Brain microvascular endothelial cell (primary cell): Measurements from ENCODE around the gene TRABD2B.

Experiments used
- DNase-seq: peaks from one replicate; pipeline ENCODE4 v3.0.0-alpha.2; 2020
- H3K27ac ChIP-seq: fragments of 250-450 bp; sonication (Bioruptor Pico); 2 replicates; pipeline ENCODE4 v1.5.1; 2020; ENCODE audit warnings: mild to moderate bottlenecking, moderate library complexity
- H3K27me3 ChIP-seq: fragments of 250-450 bp; sonication (Bioruptor Pico); replicated peaks from 2 replicates; pipeline ENCODE4 v1.5.1; 2020; ENCODE audit warnings: mild to moderate bottlenecking
- H3K36me3 ChIP-seq: fragments of 250-450 bp; sonication (Bioruptor Pico); replicated peaks from 2 replicates; pipeline ENCODE4 v1.5.1; 2020; ENCODE audit warnings: mild to moderate bottlenecking
- H3K4me3 ChIP-seq: 2 replicates; pipeline ENCODE4 v1.5.1; 2011; ENCODE audit warnings: low read depth, mild to moderate bottlenecking, control low read depth, low read length, moderate library complexity
- in situ Hi-C: cut with HindIII; loops from 2 replicates; pipeline ENCODE4 v1.10.0; 2017; ENCODE audit warnings: low sequenced_read_pairs, low pct_ligation_motif_present
- TF ChIP-seq, protein P1 (sequence below): IDR thresholded peaks from 2 replicates; pipeline ENCODE4 v1.5.1; 2011; ENCODE audit warnings: low read depth, mild to moderate bottlenecking, moderate library complexity, low read length, control low read depth, inconsistent platforms; ENCODE audit errors: missing control alignments

TRABD2B gene

DNA sequence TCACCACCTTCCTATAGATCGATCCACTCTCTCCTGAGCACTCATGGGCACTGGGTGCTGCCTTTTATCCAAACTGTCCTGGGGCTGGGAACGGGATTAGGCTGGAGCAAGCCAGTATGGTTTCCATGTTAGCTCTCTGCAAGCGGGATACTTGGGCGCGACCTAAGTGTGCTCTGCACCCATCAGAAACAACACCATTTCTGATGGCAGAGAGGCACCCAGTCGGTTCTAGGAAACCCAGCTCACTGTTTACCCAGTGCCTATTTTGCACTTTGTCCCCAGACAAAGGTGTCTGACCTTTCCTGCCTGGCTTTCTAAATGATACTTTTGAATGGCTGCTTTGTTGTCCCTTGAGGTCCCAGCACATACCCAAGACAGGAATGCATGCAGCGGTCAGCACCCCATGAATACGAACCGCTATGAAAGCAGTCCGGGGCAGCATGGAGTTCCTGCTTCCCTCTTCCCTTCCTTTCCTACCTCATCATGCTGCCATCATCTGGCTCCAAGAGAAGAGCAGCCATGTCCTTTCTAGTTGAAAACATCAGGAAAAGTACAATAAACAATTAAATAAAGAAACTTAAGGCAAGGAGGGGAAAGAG lies 83.9 kb downstream of the TRABD2B start:
- H3K4me3 ChIP-seq = no peak overlapping the region
- TF ChIP-seq, protein P1, sequence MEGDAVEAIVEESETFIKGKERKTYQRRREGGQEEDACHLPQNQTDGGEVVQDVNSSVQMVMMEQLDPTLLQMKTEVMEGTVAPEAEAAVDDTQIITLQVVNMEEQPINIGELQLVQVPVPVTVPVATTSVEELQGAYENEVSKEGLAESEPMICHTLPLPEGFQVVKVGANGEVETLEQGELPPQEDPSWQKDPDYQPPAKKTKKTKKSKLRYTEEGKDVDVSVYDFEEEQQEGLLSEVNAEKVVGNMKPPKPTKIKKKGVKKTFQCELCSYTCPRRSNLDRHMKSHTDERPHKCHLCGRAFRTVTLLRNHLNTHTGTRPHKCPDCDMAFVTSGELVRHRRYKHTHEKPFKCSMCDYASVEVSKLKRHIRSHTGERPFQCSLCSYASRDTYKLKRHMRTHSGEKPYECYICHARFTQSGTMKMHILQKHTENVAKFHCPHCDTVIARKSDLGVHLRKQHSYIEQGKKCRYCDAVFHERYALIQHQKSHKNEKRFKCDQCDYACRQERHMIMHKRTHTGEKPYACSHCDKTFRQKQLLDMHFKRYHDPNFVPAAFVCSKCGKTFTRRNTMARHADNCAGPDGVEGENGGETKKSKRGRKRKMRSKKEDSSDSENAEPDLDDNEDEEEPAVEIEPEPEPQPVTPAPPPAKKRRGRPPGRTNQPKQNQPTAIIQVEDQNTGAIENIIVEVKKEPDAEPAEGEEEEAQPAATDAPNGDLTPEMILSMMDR = no peak
- in situ Hi-C loops = no loop called here
- DNase-seq = no peak
- no peaks in the 10 kb centered on the region for H3K27me3 ChIP-seq
- no peak overlapping the region for H3K27ac ChIP-seq
- no peaks in the 10 kb centered on the region for H3K36me3 ChIP-seq

- Histone ChIP-seq H3K27me3 (no peaks in the 10 kb centered on the region), H3K27ac (no peak overlapping the region), H3K36me3 (no peaks in the 10 kb centered on the region), H3K4me3 (no peak overlapping the region)
- DNase-seq = no peak
- in situ Hi-C loops = no loop called here
- TF ChIP-seq, protein P1 = no peak
Measured at GRCh38 chr1:47912756-47913155, 84.4 kb downstream of the TRABD2B start.

- in situ Hi-C loops = no loop called here
- Histone ChIP-seq H3K4me3 (no peak overlapping the region), H3K36me3 (no peaks in the 10 kb centered on the region), H3K27me3 (no peaks in the 10 kb centered on the region), H3K27ac (no peak overlapping the region)
- TF ChIP-seq, protein P1 = no peak
- no peak for DNase-seq
Measured at GRCh38 chr1:47911892-47912291, 85.3 kb downstream of the TRABD2B start.

GRCh38 chr1:47911424-47911823 lies 85.8 kb downstream of the TRABD2B start:
- H3K27me3 ChIP-seq = no peaks in the 10 kb centered on the region
- no peaks in the 10 kb centered on the region for H3K36me3 ChIP-seq
- H3K4me3 ChIP-seq = no peak overlapping the region
- H3K27ac ChIP-seq = no peak overlapping the region
- no peak for DNase-seq
- in situ Hi-C loops = no loop called here
- TF ChIP-seq, protein P1 = no peak

DNA sequence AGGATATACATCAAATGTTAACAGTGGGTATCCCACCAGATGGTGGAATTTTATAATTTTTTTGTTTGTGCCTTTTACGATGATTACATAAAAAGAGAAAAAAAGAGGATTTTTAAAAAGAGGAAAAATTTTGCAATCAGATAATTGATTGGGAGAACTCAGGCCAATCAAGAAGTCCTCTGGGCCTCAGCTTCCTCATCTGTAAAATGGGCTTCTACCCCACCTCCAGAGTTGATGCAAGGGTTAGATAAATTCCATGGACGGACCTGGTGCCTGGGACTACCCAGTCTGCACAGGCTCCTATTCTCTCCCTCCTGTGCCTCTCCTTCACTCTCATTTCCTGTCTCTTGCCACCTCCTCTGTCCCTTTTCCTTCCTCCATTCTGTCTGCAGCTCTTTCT lies 88.9 kb downstream of the TRABD2B start:
- Histone ChIP-seq H3K4me3 (no peak overlapping the region), H3K27ac (no peak overlapping the region), H3K36me3 (no peaks in the 10 kb centered on the region), H3K27me3 (no peaks in the 10 kb centered on the region)
- TF ChIP-seq, protein P1 = no peak
- no peak for DNase-seq
- in situ Hi-C loops = no loop called here

DNA sequence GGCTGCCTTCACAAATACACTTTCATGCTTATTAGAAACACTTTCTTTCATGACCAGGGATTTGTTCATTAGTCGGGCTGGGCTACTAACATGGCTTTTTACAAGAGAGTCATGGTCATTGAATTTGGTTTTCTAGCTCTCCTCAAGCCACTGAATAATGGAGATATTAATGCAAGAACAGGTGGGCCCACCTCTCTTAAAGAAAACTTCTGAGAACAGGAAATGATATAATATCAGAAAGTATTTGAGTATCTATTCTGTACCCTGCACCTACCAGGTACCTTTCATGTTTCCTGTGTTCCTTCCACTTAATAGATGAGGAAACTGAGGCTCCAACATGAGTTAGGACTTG lies 90.0 kb downstream of the TRABD2B start:
- in situ Hi-C loops = no loop called here

More for the DNA sequence above, 90.0 kb downstream of the TRABD2B start:
- H3K4me3 ChIP-seq = no peak overlapping the region
- H3K36me3 ChIP-seq = no peaks in the 10 kb centered on the region
- H3K27me3 ChIP-seq = no peaks in the 10 kb centered on the region
- no peak overlapping the region for H3K27ac ChIP-seq
- TF ChIP-seq, protein P1 = no peak
- DNase-seq = no peak
